ENCODE results near the gene NDUFAB1.
"Not testable (repeated sequence)": the region's sequence is repeated elsewhere in the genome, so short reads cannot be mapped to it uniquely, and the experiment has no call there.

NDUFAB1 gene
- total RNA-seq, result 22.6 to 57.3 (median 30.9) reads per million in 4 experiments

DNA sequence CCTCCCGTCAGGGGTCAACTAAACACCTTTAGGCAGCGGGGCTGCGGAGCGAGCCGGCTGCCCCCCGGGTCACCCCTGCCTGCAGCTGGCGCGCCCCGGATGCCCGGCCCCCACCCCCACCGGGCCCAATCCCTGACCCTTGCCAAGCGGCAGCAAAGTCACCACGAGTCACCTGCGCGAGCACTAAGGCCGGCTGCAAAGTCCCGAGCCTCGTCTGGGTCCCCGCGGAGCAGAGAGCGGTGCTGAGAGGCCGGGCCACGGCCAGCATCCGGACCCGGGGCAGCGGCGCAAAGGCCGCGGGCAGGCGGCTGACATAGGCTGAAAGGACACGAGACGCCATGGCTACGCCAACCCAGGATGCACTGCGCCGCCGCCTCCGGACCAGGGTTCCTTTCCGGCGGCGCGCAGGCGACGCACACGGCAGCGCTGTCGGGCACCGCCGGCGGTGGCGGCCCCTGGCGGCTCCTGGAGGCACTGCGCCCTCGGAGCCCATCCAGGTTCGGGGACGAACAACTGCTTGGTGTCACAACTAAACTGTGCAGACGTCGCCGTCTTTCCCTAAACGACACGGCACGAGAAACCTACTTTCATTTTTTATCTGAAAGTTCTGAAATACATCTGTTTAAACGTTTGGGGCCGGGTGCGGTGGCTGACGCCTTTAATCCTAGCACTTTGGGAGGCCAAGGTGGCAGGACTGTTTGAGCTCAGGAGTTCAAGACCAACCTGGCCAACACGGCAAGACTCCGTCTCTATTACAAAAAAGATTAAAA, at the start of gene NDUFAB1:
Gene NDUFAB1 (minus strand): TSS at position 366 of the 770 bp plus-strand sequence. CDS start 26 bp downstream, at position 340.
- peak; percentile 81 for DNase-seq

GRCh38 chr16:23642246-23642774, 46.2 kb upstream of the NDUFAB1 start:
- no peak for DNase-seq

GRCh38 chr16:23640931-23641765, 45.0 kb upstream of the NDUFAB1 start, which contains the start of the genes DCTN5 and PALB2:
DCTN5 (plus strand) TSS chr16:23641466; CDS start chr16:23641543, 77 bp downstream.
PALB2 (minus strand) TSS chr16:23641310; CDS start chr16:23641157, 153 bp downstream.
- DNase-seq, result peak; percentile 75

DNA sequence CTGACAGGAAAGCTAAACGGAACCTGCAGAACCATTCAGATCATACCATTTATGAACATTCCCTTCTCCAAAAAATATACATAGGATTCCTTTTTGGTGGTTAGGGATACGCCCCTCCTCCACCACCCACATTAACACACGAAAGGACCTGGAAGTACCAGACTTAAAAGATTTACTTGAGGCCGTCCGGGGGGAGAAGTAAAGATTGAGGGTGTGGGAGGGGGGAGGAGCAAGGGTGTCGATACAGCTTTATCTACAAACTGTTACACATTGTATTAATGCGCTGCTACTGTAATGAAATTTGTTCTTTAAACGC, 44.5 kb upstream of the NDUFAB1 start:
- no peak for DNase-seq

DNA sequence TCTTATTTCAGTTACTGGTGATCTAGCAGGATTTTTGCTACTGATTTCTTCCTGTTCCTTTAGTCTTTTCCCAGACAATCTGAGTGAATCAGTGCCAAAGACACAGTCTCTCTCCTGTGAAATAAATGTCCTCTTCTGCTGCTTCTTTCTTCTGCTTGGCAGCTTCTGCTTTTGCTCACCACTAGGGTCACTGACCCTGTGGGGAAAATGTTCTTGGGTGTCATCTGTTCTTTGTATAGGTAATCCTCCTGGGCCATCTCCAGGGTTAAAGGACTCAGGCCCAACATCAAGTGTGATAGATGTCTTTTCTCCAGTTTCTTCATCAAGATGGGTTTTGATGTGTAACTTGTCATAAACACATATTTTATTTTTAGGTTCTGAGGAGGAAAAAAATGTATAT, 39.8 kb upstream of the NDUFAB1 start:
- no peak for DNase-seq

DNA sequence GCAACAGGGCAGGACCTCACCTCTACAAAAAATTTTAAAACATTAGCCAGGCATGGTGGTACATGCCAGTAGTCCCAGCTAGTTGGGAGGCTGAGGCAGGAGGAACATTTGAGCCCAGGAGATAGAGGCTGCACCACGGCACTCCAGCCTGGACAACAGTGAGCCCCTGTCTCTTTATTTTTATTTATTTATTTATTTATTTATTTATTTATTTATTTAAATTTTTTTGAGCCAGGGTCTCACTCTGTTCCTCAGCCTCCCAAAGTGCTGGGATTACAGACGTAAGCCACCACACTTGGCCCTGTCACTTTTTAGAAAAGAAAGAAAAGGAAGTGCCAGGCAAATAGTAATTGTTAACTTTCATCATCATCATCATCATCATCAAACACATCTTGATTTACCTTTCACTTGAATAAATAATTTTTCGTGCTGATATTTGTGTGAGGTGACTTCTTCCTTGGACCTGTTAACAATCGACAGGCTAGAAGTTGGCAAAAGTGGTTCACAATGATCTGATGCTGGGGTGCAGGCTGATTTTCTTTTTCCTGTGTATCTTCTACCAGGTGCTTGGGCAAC, 38.4 kb upstream of the NDUFAB1 start:
- DNase-seq, result no peak

GRCh38 chr16:23631874-23632273, 35.8 kb upstream of the NDUFAB1 start:
- DNase-seq, result not testable (repeated sequence)

DNA sequence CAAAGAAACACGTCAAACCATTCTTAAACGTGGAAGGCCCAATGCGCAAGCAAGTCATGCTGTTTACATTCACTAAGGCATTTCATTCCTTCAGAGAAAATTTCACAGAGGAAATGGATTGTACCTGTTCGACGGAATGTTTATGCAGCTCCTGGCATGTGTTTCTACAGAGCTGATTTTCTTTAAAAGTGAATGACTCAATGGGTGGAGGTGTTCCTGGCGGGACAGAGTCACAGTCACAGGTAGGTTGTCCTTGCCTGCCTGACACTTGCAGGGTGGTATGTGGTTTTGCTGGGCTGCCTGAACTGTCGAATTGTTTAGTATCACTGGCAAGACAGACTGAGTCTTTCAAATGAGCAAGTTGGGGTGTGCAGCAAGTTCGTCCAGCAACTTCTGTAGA, 33.4 kb upstream of the NDUFAB1 start:
- DNase-seq, result no peak

GRCh38 chr16:23624092-23624491, 28.0 kb upstream of the NDUFAB1 start:
- no peak for DNase-seq

- no peak for DNase-seq
These were observed 19.7 kb upstream of the NDUFAB1 start for GRCh38 chr16:23615805-23616204.

- no peak for DNase-seq
These were observed 15.8 kb upstream of the NDUFAB1 start for GRCh38 chr16:23611936-23612335.

DNA sequence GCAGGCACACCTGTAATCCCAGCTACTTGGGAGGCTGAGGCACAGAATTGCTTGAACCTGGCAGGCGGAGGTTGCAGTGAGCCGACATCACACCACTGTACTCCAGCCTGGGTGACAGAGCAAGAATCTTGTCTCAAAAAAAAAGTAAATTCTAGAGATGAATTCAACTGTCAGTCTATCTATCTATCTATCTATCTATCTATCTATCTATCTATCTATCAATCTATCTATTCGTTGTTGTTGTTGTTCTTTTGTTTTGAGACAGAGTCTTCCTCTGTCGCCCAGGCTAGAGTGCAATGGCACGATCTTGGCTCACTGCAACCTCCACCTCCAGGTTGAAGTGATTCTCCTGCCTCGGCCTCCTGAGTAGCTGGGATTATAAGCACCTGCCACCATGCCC, 14.8 kb upstream of the NDUFAB1 start:
- not testable (repeated sequence) for DNase-seq

DNA sequence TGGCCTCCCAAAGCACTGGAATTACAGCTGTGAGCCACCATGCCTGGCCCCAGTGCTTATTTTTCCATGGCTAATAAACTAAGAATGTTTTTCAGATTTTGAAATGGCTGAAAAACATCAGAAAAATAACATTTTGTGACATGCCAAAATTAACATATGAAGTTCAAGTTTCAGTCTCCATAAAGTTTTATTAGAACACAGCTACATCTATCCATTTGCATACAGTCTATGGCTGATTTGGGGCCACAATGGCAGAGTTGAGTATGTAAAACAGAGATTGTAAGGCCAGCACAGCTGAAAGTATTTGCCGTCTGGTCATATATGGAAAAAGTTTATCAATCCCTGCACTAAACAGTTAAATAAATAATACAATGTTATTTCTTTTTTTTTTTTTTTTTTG, 13.8 kb upstream of the NDUFAB1 start:
- no peak for DNase-seq

- no peak for DNase-seq
These were observed 12.1 kb upstream of the NDUFAB1 start for GRCh38 chr16:23608194-23608593.

DNA sequence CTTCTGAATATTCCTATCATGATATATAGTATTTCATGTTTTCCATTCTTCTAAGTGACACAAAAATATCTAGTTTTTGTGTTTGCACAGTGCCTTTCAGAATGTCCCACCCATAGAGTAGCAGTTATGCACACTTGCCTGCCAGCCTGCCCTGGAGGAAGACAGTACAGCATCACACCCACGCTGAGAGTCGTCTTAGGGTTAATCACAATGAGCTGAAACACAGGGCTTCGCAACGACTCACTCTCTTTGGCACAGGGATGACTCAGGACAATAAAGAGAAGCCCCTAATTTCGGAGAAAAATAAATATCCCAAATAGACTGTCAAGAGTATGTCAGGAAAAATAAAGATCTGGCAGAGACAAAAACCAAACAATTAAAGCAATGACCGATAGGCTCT, 11.6 kb upstream of the NDUFAB1 start:
- no peak for DNase-seq

DNA sequence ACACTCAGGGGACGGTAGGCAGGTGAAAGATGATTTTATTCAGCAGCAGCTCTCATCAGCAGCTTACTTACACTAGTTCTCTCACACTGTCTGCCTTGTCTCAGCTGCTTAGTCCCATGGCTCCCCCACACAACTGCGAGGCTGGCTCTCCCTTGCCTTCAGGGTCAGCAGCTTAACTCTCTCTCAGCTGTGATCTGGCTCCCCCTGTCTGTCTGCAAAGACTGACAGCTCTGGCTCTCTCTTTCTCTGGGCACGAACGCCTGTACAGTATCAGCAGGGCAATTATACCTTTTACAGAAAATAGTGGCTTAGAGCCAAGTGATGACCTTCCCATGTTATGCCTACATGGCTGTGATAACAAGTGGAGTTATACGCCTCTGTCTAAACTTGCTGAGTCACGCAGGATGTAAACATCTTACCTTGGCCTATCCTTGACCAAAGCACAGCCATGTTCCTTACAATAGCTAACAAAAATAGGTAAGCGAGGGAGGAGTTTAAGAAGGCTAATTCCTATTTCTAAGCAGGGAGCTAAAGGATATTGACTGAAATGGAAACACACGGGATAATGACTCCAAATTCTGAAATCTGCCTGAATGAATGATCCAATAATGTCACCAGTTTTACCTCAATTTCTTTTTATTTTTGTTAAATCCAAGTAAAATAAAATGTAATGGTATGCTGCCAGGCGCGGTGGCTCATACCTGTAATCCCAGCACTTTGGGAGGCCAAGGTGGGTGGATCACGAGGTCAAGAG, 1.1 kb upstream of the NDUFAB1 start:
- no peak for DNase-seq

GRCh38 chr16:23595246-23595950, 718 bp downstream of the NDUFAB1 start:
- DNase-seq, result no peak

- no peak for DNase-seq
These were observed 1.9 kb downstream of the NDUFAB1 start for GRCh38 chr16:23594186-23594585.

- no peak for DNase-seq
These were observed 5.9 kb downstream of the NDUFAB1 start for GRCh38 chr16:23590181-23590580.

DNA sequence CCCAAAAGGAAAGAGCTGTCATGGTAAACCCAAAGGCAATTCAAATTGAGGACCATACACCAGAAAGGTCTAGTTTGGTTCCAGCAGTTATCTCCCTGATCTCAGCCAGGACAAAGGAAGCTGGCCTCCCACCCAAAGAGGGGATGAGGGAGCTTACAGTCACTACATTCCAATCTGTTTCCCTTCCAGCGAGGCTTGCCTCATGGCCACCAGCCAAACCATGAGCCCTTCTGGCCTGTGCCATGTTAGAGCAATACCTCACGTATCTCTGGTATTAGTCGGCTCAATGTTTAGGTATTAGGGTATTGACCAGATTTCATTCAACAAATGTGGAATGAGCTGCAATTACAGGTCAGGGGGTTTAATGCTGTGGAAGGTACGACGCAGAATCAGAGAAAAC, 8.4 kb downstream of the NDUFAB1 start:
- no peak for DNase-seq

- no peak for DNase-seq
These were observed 11.7 kb downstream of the NDUFAB1 start for GRCh38 chr16:23584186-23585076.
